SK-N-DZ (cell line): ENCODE data around the gene TEK. TPM values are rescaled to one million over a fixed set of nuclear protein-coding genes. Genes with fewer than 3 reads are reported as not detected.
"Not testable (repeated sequence)": the region's sequence is repeated elsewhere in the genome, so short reads cannot be mapped to it uniquely, and the experiment has no call there.

ENCODE experiments used
- DNase-seq: peaks from one replicate; pipeline ENCODE4 v3.0.0-alpha.2; 2015; ENCODE audit warnings: low spot score
- polyA plus RNA-seq, 2 experiments: library from polyadenylated mRNA; depleted of rRNA; stranded (reverse); fragments of >200 nt; gene quantifications; 2 replicates each; pipeline ENCODE4 v1.2.3, GENCODE V29; 2014

The TEK gene
- not detected in 2 replicates for polyA plus RNA-seq (2014; cell fraction: cytosol; rRNA removed)
- not detected in 2 replicates for polyA plus RNA-seq (2014; cell fraction: nucleus; rRNA removed)

DNA sequence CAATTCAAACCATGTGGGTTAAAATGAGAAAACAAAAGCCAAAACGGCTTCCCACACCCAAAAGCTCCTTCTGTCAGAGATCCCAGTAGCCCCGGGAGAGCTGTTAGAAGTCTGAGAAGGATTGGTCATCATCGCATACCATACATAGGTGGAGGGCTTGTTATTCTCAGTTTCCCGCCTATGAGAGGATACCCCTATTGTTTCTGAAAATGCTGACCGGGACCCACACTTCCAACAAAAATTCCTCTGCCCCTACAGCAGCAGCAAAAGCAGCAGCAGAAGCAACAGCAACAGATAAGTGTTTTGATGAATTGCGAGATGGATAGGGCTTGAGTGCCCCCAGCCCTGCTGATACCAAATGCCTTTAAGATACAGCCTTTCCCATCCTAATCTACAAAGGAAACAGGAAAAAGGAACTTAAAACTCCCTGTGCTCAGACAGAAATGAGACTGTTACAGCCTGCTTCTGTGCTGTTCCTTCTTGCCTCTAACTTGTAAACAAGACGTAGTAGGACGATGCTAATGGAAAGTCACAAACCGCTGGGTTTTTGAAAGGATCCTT lies at the start of gene TEK:
Gene TEK (plus strand): TSS at position 245 of the 561 bp plus-strand sequence. CDS start 366 bp downstream, outside the sequence.
- DNase-seq, result no peak

- no peak for DNase-seq
Measured at GRCh38 chr9:27059412-27059811, 49.6 kb upstream of the TEK start.

DNA sequence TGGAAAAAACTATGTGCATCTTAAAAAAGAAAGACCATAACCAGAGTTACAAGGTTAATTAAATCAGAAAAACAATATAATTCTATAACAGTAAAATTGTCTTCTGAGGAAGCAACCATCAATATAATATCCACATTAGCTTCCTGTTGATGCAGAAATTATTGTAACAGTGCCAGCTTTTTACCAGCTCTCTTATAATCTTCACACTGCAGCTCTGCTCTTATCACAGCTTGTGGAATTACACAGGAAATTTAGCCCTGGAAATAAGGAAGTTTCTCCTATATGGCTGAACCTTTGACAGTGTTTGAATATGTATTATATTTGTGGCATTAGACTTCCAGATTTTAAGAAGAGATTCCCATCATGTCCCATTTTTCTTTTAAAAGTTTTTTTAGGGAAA lies 49.1 kb upstream of the TEK start:
- DNase-seq, result no peak

DNA sequence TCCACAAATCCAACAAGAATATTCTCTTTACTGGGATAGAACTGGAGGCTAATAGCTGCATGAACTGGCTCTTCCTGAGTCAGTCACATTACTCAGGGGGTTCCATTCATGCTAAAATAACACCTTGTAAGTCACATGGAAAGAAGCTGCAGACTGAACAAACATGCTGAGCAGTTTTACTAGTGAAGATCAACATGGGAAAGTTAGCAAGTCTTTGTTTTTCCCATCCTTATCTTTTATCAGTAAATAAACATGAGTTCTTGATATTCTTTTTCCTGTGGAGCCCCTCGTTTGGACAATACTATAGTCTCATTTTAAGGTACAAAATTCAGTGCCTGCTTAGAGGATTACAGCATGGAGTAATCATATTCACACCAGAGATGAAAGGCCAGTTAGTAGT lies 43.7 kb upstream of the TEK start:
- DNase-seq, result no peak

DNA sequence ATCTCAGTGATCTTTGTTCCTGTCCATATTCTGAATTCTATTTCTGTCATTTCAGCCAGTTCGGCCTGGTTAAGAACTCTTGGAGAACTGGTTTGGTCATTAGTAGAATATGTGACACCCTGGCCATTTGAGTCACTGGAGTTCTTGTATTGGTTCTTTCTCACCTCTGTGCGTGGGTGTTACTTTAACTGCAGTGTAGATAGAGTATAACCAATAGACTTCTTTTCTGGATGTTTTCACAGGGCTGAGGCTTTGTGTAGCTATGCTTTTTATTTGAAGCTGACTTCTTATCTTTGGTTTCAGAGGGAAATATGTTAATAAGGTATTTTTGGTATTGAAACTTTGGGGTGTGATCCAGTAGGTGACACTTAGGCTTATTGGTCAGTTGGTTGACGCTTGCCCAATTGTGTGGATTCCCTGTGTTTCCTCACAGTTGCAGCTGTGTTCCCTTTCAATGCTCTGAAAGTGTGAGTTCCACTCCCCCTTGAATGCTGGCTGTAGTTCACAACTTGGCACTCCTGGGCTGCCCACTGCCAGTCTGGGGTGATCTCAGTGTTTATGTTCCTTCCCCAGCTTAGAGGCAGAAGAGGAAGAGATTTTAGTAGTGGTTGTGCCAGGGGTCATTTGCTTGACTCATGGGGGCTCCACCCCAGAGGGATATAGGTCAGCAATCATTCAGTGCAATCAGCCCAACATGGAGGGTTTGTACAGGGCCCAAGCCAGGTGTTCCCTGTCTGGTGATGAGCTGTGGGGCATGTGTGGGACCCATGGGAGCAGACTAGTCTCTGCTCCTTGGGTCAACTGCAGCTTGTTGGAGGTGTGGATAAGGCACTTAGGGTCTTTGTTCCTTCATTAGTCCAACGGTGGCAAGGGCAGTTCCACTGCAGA lies 34.9 kb upstream of the TEK start:
- no peak for DNase-seq

GRCh38 chr9:27078685-27079084 lies 30.3 kb upstream of the TEK start:
- DNase-seq, result no peak

- DNase-seq, result no peak
Measured at GRCh38 chr9:27085456-27085855, 23.6 kb upstream of the TEK start.

DNA sequence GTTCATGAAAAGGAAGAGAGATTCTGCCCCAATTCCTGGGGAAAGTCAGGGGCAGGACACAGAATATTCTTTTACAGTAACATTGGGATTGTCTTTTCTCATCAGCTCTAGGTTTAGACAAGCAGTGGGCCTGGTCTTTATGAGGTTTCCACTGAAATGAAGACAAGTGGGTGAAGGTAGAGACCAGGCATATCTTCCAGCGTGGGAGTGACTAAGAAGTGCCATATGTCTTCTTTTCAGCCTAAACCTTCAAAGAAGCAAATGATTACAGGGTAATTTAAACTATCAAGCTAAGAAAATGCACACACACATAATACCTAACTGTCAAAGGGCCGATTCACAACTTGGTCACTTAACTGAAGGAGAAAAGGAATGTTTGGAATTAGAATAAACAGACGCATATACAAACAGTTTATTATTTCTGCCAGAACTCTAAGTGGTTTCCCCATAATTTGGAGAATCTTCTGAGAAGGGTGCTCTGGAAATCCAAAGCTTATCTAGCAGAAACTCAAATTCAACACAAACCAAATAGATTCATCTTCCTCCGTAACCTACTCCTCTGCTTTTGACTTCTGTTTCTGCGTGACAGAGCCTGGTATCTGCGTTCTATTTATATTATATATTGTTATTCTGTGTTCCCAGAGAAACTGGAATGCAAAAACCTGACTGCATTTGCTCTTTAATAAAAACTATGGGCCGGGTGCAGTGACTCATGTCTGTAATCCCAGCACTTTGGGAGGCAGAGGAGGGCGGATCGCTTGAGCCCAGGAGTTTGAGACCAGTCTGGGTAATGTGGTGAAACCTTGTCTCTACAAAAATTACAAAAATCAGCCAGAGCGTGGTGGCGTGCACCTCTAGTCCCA lies 22.0 kb upstream of the TEK start:
- no peak for DNase-seq

GRCh38 chr9:27088981-27089380 lies 20.0 kb upstream of the TEK start:
- no peak for DNase-seq

GRCh38 chr9:27089706-27090105 lies 19.3 kb upstream of the TEK start:
- no peak for DNase-seq

DNA sequence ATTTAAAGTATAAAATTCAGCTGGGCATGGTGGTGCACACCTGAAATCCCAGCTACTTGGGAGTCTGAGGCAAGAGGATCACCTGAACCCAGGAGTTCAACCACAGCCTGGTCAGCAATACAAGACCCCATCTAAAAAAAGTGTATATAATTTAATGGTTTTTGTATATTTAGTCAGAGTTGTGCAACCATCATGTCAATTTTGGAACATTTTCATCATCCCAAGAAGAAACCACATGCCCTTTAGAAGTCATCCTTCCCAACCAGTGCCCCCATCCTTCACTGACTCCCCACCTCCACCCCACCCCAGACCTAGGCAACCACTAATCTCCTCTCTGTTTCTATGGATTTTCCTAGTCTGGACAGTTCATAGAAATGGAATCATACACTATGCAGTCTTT lies 18.8 kb upstream of the TEK start:
- DNase-seq, result no peak

GRCh38 chr9:27090711-27091110 lies 18.3 kb upstream of the TEK start:
- DNase-seq, result no peak

DNA sequence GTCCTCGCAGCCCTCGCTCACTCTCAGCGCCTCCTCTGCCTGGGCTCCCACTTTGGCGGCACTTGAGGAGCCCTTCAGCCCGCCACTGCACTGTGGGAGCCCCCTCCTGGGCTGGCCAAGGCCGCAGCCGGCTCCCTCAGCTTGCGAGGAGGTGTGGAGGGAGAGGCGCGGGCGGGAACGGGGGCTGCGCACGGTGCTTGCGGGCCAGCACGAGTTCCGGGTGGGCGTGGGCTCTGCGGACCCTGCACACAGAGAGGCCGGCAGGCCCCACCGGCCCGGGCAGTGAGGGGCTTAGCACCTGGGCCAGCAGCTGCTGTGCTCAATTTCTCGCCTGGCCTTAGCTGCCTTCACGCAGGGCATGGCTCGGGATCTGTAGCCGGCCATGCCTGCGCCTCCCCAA lies 16.5 kb upstream of the TEK start:
- DNase-seq, result not testable (repeated sequence)

- not testable (repeated sequence) for DNase-seq
Measured at GRCh38 chr9:27093384-27094067, 15.5 kb upstream of the TEK start.

DNA sequence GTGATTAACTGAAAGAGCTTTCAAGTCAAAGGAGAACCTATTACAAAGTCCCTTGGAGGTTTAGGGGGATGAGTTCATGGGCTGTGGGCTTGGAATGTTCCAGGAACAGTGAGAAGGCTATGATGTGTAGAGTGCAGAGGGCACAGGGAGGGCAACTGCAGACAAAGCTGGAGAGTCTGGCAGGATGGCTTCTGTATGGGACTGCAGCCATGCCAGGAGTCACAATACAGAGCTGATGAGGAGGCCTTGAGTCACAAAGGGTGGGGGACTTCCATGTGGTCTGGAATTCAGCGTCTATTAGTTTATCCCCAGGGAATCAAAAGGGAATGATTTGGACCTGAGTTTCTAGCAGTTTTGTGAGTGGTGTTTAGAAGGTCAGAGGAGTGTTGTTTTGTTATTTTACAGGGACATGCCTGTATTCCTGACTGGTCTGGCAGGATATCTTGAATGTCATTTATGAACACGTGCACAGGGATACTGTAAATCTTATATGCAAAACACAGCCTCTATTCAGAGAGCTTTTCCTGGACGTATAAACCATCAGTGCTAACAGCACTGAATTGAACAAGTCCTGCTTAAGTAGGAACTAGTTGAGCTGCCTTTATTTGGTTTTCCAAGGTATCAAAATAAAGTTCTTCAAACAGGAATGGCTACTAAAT lies 14.3 kb upstream of the TEK start:
- DNase-seq, result no peak

DNA sequence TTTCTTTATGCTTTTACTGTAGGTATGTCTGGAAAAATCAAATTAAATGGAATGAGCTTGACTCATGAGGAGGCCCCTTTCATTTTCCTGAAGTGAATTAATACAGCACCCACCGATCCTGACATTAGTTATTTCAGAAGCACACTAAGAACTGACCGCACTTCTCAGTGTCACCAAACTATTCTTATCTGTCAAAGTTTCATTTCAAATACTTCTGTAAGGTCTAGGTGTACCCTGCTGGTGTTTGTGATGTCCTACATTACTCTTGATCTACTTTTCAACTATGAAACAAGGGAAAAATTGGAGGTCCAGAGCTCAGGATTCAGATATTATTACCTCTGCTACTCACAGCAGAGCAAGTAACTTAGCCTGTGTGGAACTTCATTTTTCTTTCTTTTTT lies 1.8 kb upstream of the TEK start:
- DNase-seq, result no peak

DNA sequence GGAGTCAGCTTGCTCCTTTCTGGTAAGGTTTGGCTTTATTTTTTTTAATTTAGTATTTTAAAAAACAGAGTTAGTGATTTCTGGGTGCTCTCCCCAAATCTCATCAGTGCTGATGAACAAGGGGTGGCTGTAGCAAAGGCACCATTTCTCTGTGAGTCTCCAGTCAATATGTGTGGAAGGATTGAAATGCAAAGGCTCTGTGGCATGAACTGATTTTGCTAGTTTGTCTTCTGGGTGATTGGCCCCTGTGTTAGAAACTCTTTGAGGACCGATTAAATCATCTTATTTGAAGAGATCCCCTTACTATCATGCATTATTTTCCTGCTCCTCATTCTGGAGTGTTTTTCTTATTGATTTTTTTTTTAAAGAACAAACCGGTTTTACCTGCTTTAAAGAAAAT lies 596 bp downstream of the TEK start:
- DNase-seq, result no peak

GRCh38 chr9:27110181-27110580 lies 1.2 kb downstream of the TEK start:
- DNase-seq, result no peak

GRCh38 chr9:27112235-27112634 lies 3.2 kb downstream of the TEK start:
- DNase-seq, result no peak

GRCh38 chr9:27117489-27118135 lies 8.6 kb downstream of the TEK start:
- no peak for DNase-seq
